ENCODE results near the gene MYO6. TPM values are rescaled to one million over a fixed set of nuclear protein-coding genes. Genes with fewer than 3 reads are reported as not detected.
"Not testable (repeated sequence)": the region's sequence is repeated elsewhere in the genome, so short reads cannot be mapped to it uniquely, and the experiment has no call there.

MYO6 gene
- total RNA-seq, 1 donor from 2014 or later, result 20.4 TPM

DNA sequence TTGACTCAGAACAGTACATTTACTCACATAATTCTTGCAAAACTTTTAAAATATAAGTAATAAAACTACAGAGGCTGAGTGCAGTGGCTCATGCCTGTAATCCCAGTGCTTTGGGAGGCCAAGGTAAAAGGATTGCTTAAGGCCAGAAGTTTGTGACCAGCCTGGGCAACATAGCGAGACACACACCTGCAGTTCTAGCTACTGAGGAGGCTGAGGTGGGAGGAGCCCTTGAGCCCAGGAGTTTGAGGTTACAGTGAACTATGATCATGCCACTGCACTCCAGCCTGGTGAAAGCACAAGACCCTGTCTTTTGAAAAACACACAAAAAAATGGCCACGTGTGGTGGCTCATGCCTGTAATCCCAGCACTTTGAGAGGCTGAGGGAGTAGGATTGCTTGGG lies 21.8 kb upstream of the MYO6 start:
- intact Hi-C loops (cut with DNase I), result no loop called here
- Histone ChIP-seq H3K36me3 (no peaks in the 10 kb centered on the region), H3K4me3 (no peak overlapping the region), H3K27ac (no peak overlapping the region), H3K4me1 (no peaks in the 10 kb centered on the region), H3K27me3 (no peaks in the 10 kb centered on the region), H3K9me3 (no peaks in the 10 kb centered on the region)
- no peak for DNase-seq (ENCODE audit: extremely low spot score in 2 of 2)
- TF ChIP-seq POLR2AphosphoS5 (IDR thresholded peaks at IDR 0.05; ENCODE audit: insufficient read depth in 1 of 2, low read depth in 1 of 2) (no peak), POLR2A (IDR thresholded peaks at IDR 0.05) (no peak)
- TF ChIP-seq, protein P1, sequence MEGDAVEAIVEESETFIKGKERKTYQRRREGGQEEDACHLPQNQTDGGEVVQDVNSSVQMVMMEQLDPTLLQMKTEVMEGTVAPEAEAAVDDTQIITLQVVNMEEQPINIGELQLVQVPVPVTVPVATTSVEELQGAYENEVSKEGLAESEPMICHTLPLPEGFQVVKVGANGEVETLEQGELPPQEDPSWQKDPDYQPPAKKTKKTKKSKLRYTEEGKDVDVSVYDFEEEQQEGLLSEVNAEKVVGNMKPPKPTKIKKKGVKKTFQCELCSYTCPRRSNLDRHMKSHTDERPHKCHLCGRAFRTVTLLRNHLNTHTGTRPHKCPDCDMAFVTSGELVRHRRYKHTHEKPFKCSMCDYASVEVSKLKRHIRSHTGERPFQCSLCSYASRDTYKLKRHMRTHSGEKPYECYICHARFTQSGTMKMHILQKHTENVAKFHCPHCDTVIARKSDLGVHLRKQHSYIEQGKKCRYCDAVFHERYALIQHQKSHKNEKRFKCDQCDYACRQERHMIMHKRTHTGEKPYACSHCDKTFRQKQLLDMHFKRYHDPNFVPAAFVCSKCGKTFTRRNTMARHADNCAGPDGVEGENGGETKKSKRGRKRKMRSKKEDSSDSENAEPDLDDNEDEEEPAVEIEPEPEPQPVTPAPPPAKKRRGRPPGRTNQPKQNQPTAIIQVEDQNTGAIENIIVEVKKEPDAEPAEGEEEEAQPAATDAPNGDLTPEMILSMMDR (IDR thresholded peaks at IDR 0.05), result no peak

GRCh38 chr6:75731029-75731428 lies 18.0 kb upstream of the MYO6 start:
- H3K36me3 ChIP-seq; H3K27me3 ChIP-seq; intact Hi-C loops (cut with DNase I); H3K27ac ChIP-seq; H3K9me3 ChIP-seq; H3K4me3 ChIP-seq; H3K4me1 ChIP-seq; DNase-seq (ENCODE audit: extremely low spot score in 2 of 2): not testable (repeated sequence)

DNA sequence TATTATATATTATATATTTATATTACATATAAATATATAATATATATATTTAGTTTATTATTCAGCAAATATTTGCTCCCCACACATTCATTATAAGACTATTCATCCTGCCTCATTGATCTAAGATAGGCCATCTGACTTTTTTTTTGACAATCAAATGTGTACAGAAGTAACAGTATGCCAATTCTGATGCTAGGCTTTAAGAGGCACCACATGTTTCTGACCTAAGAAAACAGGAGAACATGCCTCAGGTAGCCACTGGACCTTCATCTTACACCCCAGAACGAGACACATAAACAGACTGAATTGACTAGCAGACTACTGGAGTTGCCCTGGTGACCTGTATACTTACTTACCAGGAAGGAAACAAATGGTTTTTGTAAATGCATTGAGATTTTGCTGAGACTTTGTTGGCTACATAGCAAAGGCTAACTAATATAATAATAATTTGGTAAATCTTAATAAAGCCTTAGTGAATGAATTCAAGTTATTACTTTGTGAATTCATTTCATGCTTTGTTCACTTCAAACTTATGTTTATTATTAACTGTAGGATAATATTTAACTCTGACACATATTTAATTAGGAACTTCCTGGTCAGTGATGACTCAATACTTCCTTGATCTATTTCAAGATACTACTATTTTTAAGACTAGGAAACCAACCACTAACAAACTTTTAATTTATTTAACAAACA lies 13.4 kb upstream of the MYO6 start:
- DNase-seq (ENCODE audit: extremely low spot score in 2 of 2), result no peak
- H3K9me3 ChIP-seq, result no peaks in the 10 kb centered on the region
- H3K4me1 ChIP-seq, result no peaks in the 10 kb centered on the region
- H3K36me3 ChIP-seq, result no peaks in the 10 kb centered on the region
- intact Hi-C loops (cut with DNase I), result no loop called here
- TF ChIP-seq POLR2A (IDR thresholded peaks at IDR 0.05) (no peak), POLR2AphosphoS5 (IDR thresholded peaks at IDR 0.05; ENCODE audit: insufficient read depth in 1 of 2, low read depth in 1 of 2) (no peak)
- TF ChIP-seq, protein P1 (IDR thresholded peaks at IDR 0.05), result no peak
- no peak overlapping the region for H3K4me3 ChIP-seq
- H3K27ac ChIP-seq, result no peak overlapping the region
- H3K27me3 ChIP-seq, result no peaks in the 10 kb centered on the region

DNA sequence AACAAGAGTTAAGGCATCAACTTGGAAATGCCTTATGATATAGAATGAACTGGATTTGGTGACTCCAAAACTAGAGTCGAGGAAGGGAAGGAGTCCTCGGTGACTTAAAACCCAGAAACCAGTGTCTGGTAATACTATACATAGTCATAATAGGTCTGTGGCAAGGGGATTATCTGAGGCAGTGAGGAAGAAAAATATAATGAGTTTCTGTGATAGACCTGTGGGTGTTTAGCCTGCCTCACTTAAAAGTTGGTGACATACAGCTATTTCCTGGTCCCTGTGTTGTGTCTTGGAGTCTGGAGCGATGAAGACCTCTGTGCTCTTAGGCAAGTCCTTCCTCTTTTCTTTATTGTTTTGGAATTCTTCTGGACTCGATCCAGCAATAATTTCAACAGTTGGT lies 5.1 kb upstream of the MYO6 start:
- no peak overlapping the region for H3K4me3 ChIP-seq
- no peaks in the 10 kb centered on the region for H3K9me3 ChIP-seq
- H3K27ac ChIP-seq, result no peak overlapping the region
- no peak for DNase-seq (ENCODE audit: extremely low spot score in 2 of 2)
- peaks cover 8% of the 10 kb centered on the region for H3K4me1 ChIP-seq
- intact Hi-C loops (cut with DNase I), result no loop called here
- TF ChIP-seq POLR2AphosphoS5 (IDR thresholded peaks at IDR 0.05; ENCODE audit: insufficient read depth in 1 of 2, low read depth in 1 of 2) (no peak), POLR2A (IDR thresholded peaks at IDR 0.05) (no peak)
- TF ChIP-seq, protein P1 (IDR thresholded peaks at IDR 0.05), result no peak
- no peaks in the 10 kb centered on the region for H3K36me3 ChIP-seq
- H3K27me3 ChIP-seq, result no peaks in the 10 kb centered on the region

GRCh38 chr6:75745404-75745803 lies 3.6 kb upstream of the MYO6 start:
- no peak overlapping the region for H3K4me3 ChIP-seq
- peaks cover 13% of the 10 kb centered on the region for H3K4me1 ChIP-seq
- H3K27ac ChIP-seq, result no peak overlapping the region
- no peaks in the 10 kb centered on the region for H3K27me3 ChIP-seq
- no peak for DNase-seq (ENCODE audit: extremely low spot score in 2 of 2)
- no peak for TF ChIP-seq POLR2A (IDR thresholded peaks at IDR 0.05)
- TF ChIP-seq, protein P1 (IDR thresholded peaks at IDR 0.05), result no peak
- TF ChIP-seq POLR2AphosphoS5 (IDR thresholded peaks at IDR 0.05; ENCODE audit: insufficient read depth in 1 of 2, low read depth in 1 of 2), result no peak
- H3K36me3 ChIP-seq, result no peaks in the 10 kb centered on the region
- no peaks in the 10 kb centered on the region for H3K9me3 ChIP-seq
- intact Hi-C loops (cut with DNase I), result no loop called here
